ENCODE data around the gene SIDT2. TPM values are rescaled to one million over a fixed set of nuclear protein-coding genes. Genes with fewer than 3 reads are reported as not detected.

Gene SIDT2
- total and polyA plus RNA-seq, 2 of the 8 experiments (the other 6 are each of a cell fraction or from before 2014, with no cell fraction given): 18.5 to 21.1 TPM

DNA sequence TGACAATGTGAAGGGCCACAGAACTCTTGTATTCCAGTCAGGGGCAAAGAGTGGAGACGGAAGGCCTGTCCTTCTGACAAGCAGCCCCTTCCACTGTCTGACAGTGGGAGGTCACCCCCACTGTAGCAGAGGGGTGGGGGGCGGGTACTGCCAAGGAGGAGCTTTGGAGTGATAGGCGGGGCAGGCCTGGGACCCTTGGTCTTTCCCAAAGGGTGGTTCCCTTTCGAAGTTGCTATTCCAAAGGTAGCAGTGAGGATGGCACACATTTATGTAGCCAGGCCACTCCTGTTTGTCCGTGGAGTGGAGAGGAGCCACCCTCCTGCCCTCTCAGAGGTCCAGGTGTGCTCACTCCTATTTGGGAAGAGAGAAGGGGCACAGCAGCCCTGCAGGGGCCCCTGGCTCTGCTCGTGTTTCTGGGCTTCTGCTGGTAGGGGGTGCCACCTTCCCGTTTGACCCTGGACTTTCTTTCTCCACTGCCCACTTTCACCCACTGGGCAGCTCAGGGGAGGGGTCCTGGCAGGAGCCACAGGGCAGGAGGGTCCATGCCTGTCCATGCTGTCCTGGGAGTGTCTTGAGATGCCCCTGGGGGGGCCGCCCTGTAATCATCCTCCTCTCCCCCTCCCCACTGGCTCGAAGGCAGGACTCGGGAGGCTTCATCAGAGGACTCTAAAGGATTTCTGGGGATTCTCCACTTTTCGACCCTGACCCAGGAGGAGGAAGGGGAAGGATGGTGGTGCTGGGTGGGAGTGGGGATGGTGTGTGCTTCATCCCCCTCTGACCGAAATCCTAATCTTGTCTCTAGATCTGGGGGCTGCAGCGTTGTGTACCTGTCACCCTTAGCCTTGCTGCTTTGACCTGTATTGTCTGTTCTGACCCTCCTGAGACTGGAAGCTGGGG, 21.6 kb downstream of the SIDT2 start:
- ChIA-PET POLR2A (ENCODE audit: partially characterized antibody) (interaction anchor here (1.0 to 10.3 kb wide), 10 partner anchors 12 to 56 kb away, joined by 3 to 153 read pairs (median 5); partner anchors contain the start of genes PAFAH1B2, RNF214 and SIDT2), CTCF (ENCODE audit: partially characterized antibody) (interaction anchor here (0.7 to 18.7 kb wide), 3 partner anchors 18 to 27 kb away, joined by 3 to 449 read pairs (median 249); partner anchors contain the start of genes PCSK7, RNF214 and SIDT2)

More for the DNA sequence above, 21.6 kb downstream of the SIDT2 start:
- no peak overlapping the region for H4K91ac ChIP-seq (replicated peaks; ENCODE audit: insufficient read length, low read length)
- FAIRE-seq: no peak
- peak overlapping the region; percentile 87 for H2BK5ac ChIP-seq (ENCODE audit: low read depth, low read length)
- no peak overlapping the region for H4K5ac ChIP-seq (ENCODE audit: insufficient read length, low read depth, low read length)
- H3K4me2 ChIP-seq (ENCODE audit: insufficient read depth in 1 of 2, low read depth in 2 of 2, low read length in 2 of 2): peak overlapping the region; percentile 67 to 81
- peak overlapping the region; percentile 37 to 58 (median 47) for H3K4me3 ChIP-seq (ENCODE audit: extremely low read depth in 1 of 4, insufficient read depth in 2 of 4, low read depth in 3 of 4, low read length in 4 of 4)
- H4K8ac ChIP-seq (ENCODE audit: extremely low read depth, insufficient read depth, low read length): peak overlapping the region; percentile 38; the same call in 1 of the 2 replicates
- H2AK5ac ChIP-seq (ENCODE audit: low read depth, low read length): peak overlapping the region; percentile 59; the same call in 1 of the 2 replicates
- H3K79me1 ChIP-seq (ENCODE audit: low read depth, low read length): no peaks in the 10 kb centered on the region; the same call in 1 of the 2 replicates
- H3K9ac ChIP-seq (replicated peaks in 1 of 4; ENCODE audit: extremely low read depth in 1 of 4, low read depth in 3 of 4, low read length in 3 of 4): peak overlapping the region in 3 of 4 experiments; percentile 64 to 68 (median 67); a peak in 5 of 7 replicates
- H3K4me1 ChIP-seq (replicated peaks in 1 of 4; ENCODE audit: control insufficient read depth in 3 of 4, insufficient read depth in 4 of 4, low read length in 3 of 4): peaks cover 7 to 32% (median 28%) of the 10 kb centered on the region in 4 experiments
- WGBS, 2 experiments (ENCODE audit: extremely low coverage in 1 of 2, insufficient coverage in 1 of 2, insufficient read length in 1 of 2, insufficient replicate concordance in 2 of 2, low coverage in 1 of 2, low lambda C conversion rate in 2 of 2, missing lambda C conversion rate in 1 of 2): 26% methylated on average over 12 of the region's 13 CpGs; no CpG with 5 or more reads in 1 of the 2 experiments
- peaks cover 6% of the 10 kb centered on the region; the same call in 1 of the 2 replicates for H3K23me2 ChIP-seq (ENCODE audit: low read depth, low read length)
- peak overlapping the region; percentile 94; the same call in 1 of the 2 replicates for H2BK12ac ChIP-seq (ENCODE audit: low read depth, low read length)
- H3K27ac ChIP-seq (ENCODE audit: low read depth, low read length): peak overlapping the region; percentile 74; the same call in 1 of the 2 replicates
- peak in 1 of 2 experiments; percentile 50 for DNase-seq (ENCODE audit: low read depth in 1 of 2, low spot score in 2 of 2)
- no peak overlapping the region for H3K14ac ChIP-seq (ENCODE audit: insufficient read length)
- H3K23ac ChIP-seq (ENCODE audit: insufficient read length): no peak overlapping the region
- 0 out of 2 replicates have a peak, but pooled peaks have one; percentile 69 for TF ChIP-seq POLR2AphosphoS5 (IDR thresholded peaks at IDR 0.05; ENCODE audit: low read depth, low read length)
- peak; percentile 30 for TF ChIP-seq TAF7 (optimal IDR thresholded peaks at IDR 0.05; ENCODE audit: borderline replicate concordance, low read depth, low read length)
- no peak for TF ChIP-seq CHD2 (IDR thresholded peaks at IDR 0.05; ENCODE audit: low read length)
- TF ChIP-seq PHF8 (conservative IDR thresholded peaks at IDR 0.05; ENCODE audit: low read depth, low read length): 0 out of 2 replicates have a peak, but pooled peaks have one; percentile 12
- no peak for TF ChIP-seq RNF2 (IDR thresholded peaks at IDR 0.05; ENCODE audit: borderline replicate concordance, low read depth, low read length, missing control alignments, poor library complexity, severe bottlenecking)
- no peak overlapping the region for H3K56ac ChIP-seq (replicated peaks; ENCODE audit: insufficient read length, low read depth, low read length)
- 0 out of 2 replicates have a peak overlapping the region, but pooled peaks have one; percentile 72 for H2BK15ac ChIP-seq (ENCODE audit: low read length)
- 0 out of 2 replicates have a peak overlapping the region, but pooled peaks have one; percentile 32 for H2BK20ac ChIP-seq (ENCODE audit: low read length)
- no peaks in the 10 kb centered on the region; a peak in 1 of 7 replicates for H3K27me3 ChIP-seq (replicated peaks in 1 of 4; ENCODE audit: control insufficient read depth in 3 of 4, extremely low read depth in 1 of 4, insufficient read depth in 3 of 4, low read length in 3 of 4)
- no peak overlapping the region for H2AFZ ChIP-seq (ENCODE audit: low read length)
- no peak overlapping the region for H2BK120ac ChIP-seq (replicated peaks; ENCODE audit: low read depth, low read length)
- H3K79me2 ChIP-seq (ENCODE audit: control insufficient read depth in 1 of 2, insufficient read depth in 2 of 2, low read length in 2 of 2): peaks cover 0 to 14% of the 10 kb centered on the region in 2 experiments; a peak in 1 of 4 replicates
- peak overlapping the region; percentile 65; the same call in 1 of the 2 replicates for H3K18ac ChIP-seq (ENCODE audit: extremely low read depth, low read length)
- no peaks in the 10 kb centered on the region for H3K9me3 ChIP-seq (ENCODE audit: insufficient read depth in 2 of 2, low read depth in 1 of 2, low read length in 1 of 2)
- peaks cover 2 to 6% (median 5%) of the 10 kb centered on the region in 4 experiments; a peak in 3 of 8 replicates for H3K36me3 ChIP-seq (ENCODE audit: control insufficient read depth in 2 of 4, insufficient read depth in 4 of 4, low read length in 3 of 4)
- H3K4ac ChIP-seq (replicated peaks; ENCODE audit: insufficient read length, low read depth, low read length): no peak overlapping the region
- peaks cover 2% of the 10 kb centered on the region in 2 experiments for H4K20me1 ChIP-seq (replicated peaks in 1 of 2; ENCODE audit: control insufficient read depth in 1 of 2, insufficient read depth in 2 of 2, low read length in 2 of 2)

Measured in H1 (cell line).